Raji (cell line): ENCODE results near the gene LITAF.

Experiments used
- POLR2A ChIP-seq: IDR thresholded peaks from 2 replicates; pipeline ENCODE4 v1.6.1; 2011; ENCODE audit warnings: low read depth, low read length, control low read depth; ENCODE audit not compliant: insufficient read depth

Gene LITAF

DNA sequence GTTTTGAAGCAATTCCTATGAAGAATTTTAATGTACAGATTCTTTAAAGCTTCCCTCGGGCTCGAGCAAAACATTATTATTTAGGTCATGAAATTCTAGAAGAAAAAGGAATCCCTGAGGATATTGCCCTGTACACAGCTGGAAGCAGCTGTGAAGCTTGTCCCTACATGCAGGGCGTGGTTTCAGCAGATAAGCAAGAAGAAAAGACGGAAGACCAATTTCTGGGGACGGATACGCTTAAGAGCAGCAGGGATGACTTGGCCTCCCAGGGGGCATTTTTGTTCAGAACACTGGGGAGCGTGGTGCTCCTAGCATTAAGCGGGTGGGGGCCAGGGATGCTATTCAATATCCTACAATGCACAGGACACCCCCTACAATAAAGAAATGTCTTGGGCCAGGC, 34.3 kb downstream of the LITAF start:
- no peak for TF ChIP-seq POLR2A

GRCh38 chr16:11551842-11552241, 34.9 kb downstream of the LITAF start:
- no peak for TF ChIP-seq POLR2A

DNA sequence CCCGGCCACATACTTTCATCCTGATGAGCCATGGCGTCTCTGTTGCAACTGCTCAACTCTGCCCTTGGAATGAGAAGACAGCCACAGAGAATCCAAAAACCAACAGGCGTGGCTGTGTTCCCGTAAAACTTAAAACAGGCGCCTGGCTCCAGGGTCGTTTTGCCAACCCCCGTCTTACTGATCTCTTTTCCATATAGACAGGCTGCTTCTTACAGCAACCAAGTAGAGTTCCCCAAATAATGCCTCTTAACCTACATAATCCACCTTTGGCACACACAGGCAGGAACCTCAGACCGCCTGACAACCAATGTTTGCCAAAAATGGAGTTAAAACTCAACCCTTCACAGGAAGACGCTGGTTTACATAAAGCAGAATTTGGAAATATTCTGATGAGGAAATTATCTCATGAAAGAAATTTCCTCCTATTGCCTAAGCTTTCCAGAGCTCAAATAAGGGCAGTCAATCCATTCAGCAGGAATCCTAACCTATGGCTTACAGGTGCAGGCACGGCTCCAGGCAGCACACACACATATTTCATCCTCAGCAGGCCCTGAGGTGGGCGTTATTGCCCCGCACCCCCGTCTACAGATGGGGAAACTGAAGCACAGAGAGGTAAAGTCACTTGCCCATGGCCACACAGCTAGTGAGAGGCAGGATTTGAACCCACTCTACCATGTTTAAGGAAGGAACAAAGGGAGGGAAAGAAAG, 35.8 kb downstream of the LITAF start:
- no peak for TF ChIP-seq POLR2A

DNA sequence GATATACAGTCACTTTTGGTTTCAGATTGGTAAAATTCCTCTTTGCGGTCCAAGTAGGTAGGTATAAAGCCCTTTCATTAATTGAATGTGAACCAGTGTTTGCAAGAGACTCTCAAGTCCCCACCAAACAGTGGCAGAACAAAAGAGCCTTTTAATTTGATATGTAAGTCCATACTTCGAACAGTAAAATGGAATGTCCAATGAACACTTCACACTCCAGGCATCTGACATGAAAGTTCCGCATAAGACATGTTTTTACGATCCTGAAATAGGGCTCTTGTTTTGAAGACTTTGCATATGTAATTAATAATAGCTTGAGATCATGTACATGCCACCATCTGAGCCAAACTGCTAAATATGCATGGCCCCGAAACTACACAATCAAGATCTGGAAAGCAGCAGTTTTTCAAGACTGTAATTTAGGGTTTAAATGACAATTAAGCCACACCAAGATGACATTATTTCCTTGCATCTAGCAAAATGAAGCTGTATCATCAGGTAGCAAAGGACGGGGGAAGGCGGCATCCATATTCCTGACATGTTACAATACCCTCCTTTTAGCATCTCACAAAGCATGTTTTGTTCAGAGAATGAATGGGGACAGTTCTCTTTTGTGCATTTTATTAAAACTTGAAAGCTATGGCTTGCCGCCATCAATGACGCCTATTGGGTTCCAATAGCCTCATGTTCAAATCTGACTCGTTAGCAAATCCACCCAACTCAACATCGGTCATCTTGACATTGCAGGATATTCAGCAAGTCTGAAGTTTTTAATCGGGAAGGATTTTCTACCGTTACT, 39.4 kb downstream of the LITAF start:
- TF ChIP-seq POLR2A = no peak

DNA sequence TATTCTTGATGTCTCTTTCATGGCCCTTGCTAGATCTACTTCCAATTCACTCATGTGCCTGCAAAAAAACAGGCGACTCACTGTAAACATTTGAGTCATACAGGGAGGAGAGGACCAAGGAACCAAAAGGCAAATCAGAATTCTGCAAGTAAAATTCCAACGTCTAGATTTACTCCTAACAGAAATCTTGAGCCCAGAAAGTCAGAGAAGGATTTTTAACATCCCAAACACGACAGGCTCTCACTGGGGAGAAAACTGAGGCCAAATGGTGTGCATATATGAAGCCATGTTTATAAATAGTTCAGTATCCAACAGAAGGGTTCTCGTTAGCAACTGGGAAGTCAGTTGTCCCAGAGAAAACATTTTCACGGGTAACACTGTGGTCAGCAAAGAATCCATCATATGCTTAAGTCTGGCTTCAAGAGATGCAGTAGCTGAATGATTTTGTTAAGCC, 40.1 kb downstream of the LITAF start:
- no peak for TF ChIP-seq POLR2A

DNA sequence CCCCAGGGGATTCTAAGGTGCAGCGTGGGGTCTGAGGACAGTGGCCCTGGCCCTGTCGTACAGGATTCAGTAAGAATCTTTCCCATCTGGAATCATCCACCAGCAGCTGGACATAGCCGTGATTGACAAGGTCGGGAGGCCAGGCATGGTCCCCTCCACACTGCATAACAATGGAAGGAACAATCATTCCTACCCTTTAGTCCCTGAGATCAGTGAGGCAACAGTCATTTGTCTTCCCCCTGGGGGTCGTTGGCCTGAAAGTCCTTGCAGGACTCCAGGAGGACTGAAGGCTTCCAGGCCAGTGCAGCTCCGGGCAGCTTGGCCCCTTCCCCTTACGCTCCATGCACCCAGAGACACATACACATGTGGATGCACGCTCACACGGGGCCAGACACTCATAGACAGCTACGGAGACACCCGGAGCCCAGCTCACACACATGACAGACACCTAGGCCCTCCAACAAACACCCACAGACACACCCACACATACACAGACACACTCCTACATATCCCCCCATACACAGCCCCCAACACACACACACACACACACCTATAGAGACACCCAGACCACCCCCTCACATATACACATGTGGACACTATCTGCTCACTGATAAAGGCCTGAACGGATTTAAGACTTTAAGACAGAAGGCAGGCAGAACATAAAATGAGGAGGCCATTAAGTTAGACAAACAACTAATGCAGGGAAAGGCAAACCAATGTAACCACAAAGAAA, 42.9 kb downstream of the LITAF start:
- no peak for TF ChIP-seq POLR2A

- TF ChIP-seq POLR2A = no peak
These were observed 44.5 kb downstream of the LITAF start for GRCh38 chr16:11542069-11542744.

- no peak for TF ChIP-seq POLR2A
These were observed 47.1 kb downstream of the LITAF start for GRCh38 chr16:11539641-11540050.

GRCh38 chr16:11538880-11539279, 47.8 kb downstream of the LITAF start:
- TF ChIP-seq POLR2A = no peak

DNA sequence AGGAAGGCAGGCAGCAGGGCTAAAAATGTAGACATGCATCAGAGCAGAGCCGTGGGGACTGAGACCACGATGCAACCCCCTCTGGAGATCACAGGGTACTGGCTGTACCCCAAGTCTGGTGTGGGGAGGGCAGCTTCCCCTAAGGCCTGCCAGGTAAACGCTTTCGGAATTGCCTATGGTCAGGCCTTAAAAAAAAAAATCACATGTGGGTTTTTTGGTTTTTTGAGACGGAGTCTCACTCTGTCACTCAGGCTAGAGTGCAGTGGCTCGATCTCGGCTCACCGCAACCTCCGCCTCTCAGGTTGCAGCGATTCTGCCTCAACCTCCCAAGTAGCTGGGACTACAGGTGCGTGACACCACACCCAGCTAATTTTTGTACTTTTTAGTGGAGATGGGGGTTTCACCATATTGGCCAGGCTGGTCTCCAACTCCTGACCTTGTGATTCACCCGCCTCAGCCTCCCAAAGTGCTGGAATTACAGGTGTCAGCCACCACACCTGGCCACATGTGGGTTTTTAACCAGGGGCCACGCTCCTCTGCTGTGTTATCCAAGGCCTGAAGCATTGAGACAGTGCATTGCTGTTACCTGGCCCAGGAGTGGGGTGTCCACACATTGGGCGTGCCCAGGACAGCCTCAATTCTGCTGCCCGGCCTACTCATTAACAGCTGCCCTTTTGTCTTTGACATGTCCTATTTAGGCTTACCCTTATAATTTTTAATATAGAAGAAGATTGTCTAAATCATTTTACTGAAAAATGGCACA, 50.4 kb downstream of the LITAF start:
- TF ChIP-seq POLR2A = no peak

GRCh38 chr16:11535494-11535893, 51.2 kb downstream of the LITAF start:
- TF ChIP-seq POLR2A = no peak

- no peak for TF ChIP-seq POLR2A
These were observed 52.5 kb downstream of the LITAF start for GRCh38 chr16:11534262-11534661.

DNA sequence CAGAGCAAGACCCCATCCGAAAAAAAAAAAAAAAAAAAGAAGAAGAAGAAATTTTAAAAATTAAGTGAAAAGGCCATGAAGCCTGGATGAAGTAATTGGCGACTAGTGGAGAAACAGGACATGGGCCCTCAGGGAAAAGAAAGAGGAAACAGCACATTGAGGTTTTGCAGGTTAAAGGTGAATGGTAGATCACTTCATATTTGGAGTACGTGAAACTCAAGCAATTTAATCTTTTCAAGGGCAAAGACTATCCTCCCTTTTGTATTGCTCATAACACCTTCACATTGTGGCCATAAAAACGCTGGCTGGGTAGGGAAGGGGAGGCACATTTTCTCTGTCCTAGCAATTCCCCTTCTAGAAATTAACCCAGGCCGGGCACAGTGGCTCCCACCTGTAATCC, 53.1 kb downstream of the LITAF start:
- TF ChIP-seq POLR2A = no peak

- TF ChIP-seq POLR2A = no peak
These were observed 56.4 kb downstream of the LITAF start for GRCh38 chr16:11530171-11530940.

DNA sequence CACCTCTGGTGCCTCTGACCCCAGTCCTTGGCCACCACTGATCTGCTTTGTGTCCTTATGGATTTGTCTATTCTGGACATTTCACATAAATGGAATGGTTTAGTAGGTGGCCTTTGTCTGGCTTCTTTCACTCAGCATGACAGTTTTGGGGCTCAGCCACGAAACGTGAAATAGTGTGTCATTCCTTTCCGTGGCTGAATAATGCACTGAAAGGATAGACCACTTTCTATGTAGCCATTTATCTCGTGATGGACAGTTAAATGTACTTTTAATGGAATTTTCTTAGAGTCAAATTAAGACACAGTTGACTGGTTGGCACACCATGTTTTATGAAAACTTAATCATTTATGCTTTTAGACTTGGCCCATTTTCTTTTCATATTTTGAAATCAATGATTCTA, 57.4 kb downstream of the LITAF start:
- TF ChIP-seq POLR2A = no peak
